ENCODE data around the gene CTR9.
"Not testable (repeated sequence)": the region's sequence is repeated elsewhere in the genome, so short reads cannot be mapped to it uniquely, and the experiment has no call there.

Gene CTR9

DNA sequence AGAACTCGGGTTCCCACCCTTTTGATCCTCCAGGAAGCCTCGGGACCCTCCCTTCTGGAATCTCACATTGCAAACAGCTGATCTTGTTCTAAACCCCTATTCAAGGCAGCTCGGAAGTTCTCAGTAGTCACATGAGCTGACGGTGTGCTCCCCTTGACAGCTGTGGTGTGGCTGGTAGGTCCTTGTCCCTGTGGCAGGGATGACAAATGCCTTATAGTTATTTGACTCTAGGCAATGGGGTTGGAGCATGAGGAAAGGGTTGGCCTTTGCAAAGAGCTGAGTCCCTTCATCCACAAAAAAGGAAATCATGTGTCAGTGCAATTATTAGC is 34.1 kb downstream of the CTR9 start:
- DNase-seq: no peak

GRCh38 chr11:10786451-10786850 is 35.4 kb downstream of the CTR9 start:
- no peak for DNase-seq

GRCh38 chr11:10792385-10793068 is 41.5 kb downstream of the CTR9 start:
- peak; percentile 92 for DNase-seq

- DNase-seq: peak; percentile 54
Measured at GRCh38 chr11:10793470-10794255, 42.6 kb downstream of the CTR9 start.

GRCh38 chr11:10796191-10796590 is 45.1 kb downstream of the CTR9 start:
- peak; percentile 47 for DNase-seq

GRCh38 chr11:10797001-10797400 is 46.0 kb downstream of the CTR9 start:
- DNase-seq: no peak

DNA sequence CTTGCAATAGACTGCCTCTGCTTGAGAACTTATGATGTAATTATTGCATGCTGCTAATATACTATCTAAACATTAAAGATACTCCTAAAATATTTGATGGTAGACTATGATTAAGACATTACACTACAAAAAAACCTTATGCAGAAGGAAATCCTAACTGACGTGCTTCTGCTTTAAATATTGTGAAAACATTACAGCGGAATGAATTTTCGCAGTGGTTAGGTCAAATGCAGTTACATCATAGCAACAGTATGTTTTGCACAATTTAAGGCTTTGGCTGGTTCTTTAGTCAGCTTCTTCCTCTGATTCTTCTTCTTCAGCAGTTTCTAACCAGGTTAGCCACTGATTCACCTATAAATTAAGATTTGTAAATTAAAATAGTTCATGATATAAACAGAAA is 46.5 kb downstream of the CTR9 start:
- DNase-seq: no peak

DNA sequence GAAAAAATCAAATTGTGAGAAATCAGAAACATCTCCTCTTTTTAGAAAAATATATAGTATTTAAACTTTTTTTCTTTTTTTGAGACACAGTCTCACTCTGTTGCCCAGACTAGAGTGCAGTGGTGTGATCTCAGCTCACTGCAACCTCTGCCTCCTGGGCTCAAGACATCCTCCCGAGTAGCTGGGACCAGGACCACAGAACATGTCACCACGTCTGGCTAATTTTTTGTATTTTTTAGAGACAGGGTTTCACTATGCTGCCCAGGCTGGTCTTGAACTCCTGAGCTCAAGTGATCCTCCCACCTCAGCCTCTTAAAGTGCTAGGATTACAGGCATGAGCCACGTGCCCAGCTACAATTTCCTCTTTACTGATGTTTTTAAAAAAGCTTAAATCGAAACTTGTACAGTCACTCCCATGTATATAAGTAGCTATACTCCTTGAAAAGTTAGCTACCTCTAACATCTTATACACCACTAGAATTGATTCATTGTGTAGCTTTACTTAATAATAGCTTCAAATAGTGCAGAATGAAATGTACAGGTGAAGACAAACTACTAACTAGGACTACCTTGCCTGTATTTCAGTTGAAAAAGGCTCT is 47.4 kb downstream of the CTR9 start:
- DNase-seq: no peak

DNA sequence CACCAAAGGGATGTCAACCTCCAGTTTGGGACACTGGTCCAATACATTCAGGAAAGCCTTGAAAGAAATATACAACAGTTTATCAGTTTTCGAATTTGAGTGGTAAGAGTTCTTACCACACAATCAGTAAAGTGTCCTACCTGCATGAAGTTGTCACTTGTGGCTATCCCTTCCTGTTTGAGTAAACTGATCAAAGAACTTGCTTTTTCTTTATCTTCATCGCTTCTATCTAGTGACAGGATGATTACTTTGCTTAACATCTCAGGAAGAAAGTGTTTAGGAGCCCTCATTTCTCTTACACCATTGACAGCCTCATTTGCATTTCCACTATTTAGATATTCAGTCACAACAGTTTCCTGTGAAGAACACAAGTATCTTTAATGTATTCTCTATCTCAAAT is 49.2 kb downstream of the CTR9 start:
- no peak for DNase-seq

DNA sequence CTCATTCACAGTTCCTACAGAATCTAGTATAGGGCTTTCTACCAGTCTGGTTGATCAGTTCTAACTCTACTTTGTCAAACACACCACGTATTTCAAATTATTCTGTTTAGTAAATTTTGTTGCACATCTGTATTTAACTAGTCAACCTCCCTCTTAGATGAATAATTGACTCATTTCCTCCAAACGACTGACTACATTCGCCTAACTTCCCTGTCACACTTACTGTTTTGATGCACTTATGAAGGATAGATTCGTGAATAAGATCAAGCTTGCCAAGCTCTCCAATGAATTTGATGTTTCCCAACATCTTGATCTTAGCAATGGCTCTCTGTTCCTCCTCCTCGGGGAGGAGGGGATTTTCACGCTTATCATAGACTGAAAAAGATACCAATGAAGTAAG is 52.6 kb downstream of the CTR9 start:
- no peak for DNase-seq

DNA sequence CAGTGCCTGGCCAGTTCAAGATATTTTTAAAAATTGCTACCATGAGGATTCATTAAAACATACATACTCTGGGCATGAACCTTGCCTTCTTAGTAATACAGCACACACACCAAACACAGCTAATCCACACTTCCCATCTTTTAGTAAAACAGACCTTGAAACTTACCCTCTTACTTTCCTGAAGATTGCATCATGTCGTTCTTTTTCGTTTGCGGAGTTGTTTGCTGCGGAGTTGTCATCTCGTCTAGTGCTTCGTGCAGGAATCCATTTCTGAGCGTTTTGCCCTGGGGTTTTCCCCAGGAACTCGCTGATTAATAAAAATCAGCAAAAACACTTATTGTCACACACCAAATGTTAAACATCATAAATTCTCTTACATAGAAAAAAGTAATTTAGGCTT is 54.7 kb downstream of the CTR9 start:
- DNase-seq: no peak

DNA sequence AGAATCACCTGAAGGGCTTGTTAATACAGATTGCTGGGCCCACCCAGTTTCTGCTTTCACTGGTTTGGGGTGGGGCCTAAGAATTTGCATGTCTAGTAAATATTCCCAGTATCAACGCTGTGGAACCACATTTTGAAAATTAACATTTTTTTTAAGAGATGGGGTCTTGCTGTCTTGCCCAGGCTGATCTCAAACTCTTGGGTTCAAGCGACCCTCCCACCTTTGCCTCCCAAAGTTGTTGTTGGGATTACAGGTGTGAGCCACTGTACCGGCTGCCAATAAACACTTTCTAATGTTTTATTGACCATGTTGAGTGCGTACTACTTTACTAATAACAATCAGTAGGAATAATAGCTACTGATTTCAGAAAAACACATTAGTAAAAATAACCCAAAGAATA is 55.2 kb downstream of the CTR9 start:
- no peak for DNase-seq

DNA sequence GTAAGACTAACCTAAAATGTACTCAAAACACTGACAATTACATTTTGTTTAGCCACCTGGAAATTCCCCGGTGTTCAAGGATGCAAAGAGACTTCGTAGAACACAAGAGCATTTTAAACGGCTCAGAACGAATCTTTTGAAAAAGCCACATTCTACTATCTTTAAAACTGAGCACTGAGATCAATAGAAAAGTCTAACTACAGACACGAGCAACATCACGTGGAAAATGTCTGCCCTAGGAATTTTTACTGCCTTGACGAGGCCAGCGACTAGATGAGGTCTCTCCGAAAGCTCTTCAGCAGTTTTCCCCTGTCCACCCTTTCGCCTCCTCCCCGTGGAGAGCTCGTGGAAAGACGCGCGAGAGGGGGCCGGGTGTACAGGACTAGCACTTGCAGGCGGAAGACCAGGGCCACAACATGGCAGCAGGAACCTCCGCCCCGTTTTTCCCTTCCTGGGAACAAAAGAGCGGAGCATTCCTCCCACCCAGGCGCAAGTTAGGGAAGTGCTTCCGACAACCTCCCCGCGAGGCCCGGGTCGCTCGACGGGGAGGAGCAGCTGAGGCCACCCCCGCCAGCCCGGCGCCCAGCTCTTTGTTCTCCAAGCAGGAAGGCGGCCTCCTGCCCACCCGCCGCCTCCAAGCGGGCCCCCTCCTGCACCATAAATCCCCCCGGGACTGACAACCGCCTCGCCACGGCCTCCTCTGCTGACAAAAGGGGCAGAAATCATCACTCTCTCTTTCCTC is 56.6 kb downstream of the CTR9 start:
- DNase-seq: peak; percentile 71

DNA sequence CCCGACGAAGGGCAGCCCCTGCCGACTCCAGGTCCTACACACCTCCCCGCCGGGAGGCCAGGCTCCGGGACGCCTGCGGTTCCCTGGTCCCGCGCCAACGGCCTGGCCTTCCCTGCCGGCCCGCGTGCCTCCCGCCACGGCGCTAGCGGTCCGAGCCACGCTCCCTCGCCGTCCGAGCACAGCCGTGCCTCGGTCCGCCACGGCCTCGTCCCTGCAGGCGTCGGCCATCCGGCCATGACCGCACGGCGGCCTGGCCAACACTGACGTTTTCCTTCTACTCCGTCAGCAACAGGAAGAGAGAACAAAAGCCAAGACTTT is 57.1 kb downstream of the CTR9 start:
- DNase-seq: no peak

DNA sequence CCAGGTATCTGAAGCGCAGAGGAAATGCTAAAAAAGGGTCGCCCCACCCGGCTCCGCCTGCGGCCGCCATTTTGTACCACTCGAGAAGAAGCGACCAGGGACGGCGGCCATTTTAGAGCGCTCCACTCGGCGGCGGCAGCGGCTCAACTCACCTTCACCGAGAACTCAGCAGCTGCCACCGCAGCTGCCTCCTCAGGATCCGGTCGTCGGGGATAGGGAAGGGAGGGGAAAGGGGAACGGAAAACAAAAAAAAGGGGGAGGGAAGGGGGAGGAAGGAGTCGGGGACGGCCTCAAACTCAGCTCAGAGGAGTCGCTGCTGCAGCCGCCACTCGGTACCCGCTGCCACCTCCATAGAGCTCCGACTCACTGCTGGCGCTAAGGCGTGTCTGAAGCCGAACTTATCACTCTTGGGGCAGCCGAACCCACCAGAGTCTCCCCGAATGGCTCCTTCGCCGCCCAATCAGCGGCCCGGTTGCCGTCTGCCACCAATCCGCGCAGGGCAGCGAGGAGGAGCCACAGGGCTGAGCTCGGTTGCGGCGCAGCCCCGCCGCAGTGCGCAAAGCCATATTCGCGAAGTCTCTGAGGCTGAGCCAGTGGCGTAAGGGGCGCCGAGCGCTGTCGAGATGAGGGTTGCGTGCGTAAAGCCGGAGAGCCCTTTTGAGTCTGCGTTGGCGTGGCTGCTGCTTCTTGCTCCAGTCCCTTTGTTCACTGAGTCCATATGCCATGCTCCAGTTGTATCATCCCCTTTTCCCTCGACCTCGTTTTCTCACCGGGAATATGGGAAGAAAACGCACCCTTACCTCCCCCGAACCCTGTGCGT is 57.7 kb downstream of the CTR9 start, which contains the start of gene EIF4G2:
Gene EIF4G2 (minus strand): TSS at position 374 of the 820 bp plus-strand sequence.
- DNase-seq: peak; percentile 99

- peak; percentile 86 for DNase-seq
Measured at GRCh38 chr11:10809373-10810160, 58.5 kb downstream of the CTR9 start.

DNA sequence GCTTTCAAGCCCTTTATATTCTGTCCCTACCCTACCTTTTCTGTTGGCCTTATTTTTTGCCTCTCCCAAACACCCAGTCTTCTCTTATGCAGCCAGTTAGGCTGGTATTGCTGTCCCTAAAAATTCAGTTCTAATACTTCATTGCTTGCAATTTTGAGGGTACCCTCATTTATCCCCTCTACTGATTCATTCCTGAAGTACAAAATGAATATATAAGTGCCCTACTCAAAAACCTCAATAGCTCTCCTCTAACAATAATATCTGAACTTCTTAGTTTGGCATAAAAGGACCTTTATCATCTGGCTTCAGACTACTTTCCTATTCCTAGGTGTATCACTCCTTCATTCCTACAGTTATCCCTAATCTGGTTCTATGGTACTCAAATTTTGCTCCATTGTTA is 62.9 kb downstream of the CTR9 start:
- DNase-seq: no peak

DNA sequence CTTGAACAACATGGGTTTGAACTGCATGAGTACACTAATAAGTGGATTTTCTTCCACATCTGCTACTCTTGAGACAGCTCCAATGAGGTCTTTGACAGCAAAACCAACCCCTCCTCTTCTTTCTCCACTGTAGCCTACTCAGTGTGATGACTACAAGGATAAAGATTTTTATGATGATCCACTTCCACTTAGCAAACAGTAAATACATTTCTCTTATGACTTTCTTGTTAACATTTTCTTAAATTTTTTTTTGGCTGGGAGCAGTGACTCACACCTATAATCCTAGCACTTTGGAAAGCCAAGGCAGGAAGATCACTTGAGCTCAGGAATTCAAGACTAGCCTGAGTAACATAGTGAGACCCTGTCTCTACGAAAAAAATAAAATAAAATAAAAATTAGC is 67.5 kb downstream of the CTR9 start:
- peak; percentile 52 for DNase-seq

- DNase-seq: not testable (repeated sequence)
Measured at GRCh38 chr11:10822491-10822890, 71.4 kb downstream of the CTR9 start.

DNA sequence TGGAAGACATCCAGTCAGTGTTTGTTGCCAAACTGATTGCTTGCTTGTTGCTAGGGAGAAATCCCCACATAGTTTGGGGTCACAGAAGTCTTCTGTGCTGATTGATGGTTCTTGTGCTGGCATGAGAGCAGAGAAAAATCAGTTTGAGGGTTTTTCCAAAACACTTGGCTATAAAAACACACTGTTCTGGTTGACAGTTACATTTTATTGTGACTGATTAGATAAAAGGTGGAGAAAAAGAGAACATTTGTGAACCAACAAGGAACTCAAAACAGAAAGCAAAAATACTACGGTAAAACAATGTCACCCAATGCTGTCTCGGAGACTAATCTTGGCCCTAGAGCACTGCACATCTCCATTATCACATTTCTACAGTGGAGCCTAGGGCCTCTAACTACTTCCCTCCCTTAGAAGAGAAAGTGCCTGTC is 72.1 kb downstream of the CTR9 start:
- no peak for DNase-seq

GRCh38 chr11:10824888-10825287 is 73.8 kb downstream of the CTR9 start:
- no peak for DNase-seq

- DNase-seq: no peak
Measured at GRCh38 chr11:10828402-10828801, 77.4 kb downstream of the CTR9 start.
